Panc1 (cell line): ENCODE measurements around the gene CCN6. TPM values are rescaled to one million over a fixed set of nuclear protein-coding genes. Genes with fewer than 3 reads are reported as not detected.

ENCODE experiments used
- ATAC-seq: fragments of 200-7000 bp; cut with Tn5 transposase; 2 replicates; pipeline ENCODE4 v1.9.1; 2020; ENCODE audit warnings: mild to moderate bottlenecking, moderate library complexity
- BruUV-seq: library from RNA; stranded (reverse); fragments of 400-500 nt; replicated peaks from 2 replicates; lab custom pipeline; 2021; lab: Mats Ljungman, UMichigan
- CTCF ChIA-PET: fragments of 300-600 bp; sonication (Branson Sonifier 250); formaldehyde crosslinking; loops from one replicate; lab custom pipeline; 2022; ENCODE audit warnings: antibody characterized with exemption; lab: Charles Lee
- POLR2A ChIA-PET: fragments of 300-600 bp; sonication (Branson Sonifier 250); formaldehyde crosslinking; loops from one replicate; lab custom pipeline; 2022; ENCODE audit warnings: antibody characterized with exemption; lab: Charles Lee
- DNase-seq: peaks from one replicate; pipeline ENCODE4 v3.0.0-alpha.2; 2010; ENCODE audit warnings: low read depth, low spot score
- H3K27ac ChIP-seq: 2 replicates; pipeline ENCODE4 v1.5.1; 2011; ENCODE audit warnings: mild to moderate bottlenecking, low read length, inconsistent platforms
- H3K27me3 ChIP-seq: fragments of 200-500 bp; sonication (Bioruptor generic); 2 replicates; pipeline ENCODE4 v1.6.0; 2014; ENCODE audit warnings: low read length, inconsistent platforms; ENCODE audit not compliant: control insufficient read depth, insufficient read depth
- H3K36me3 ChIP-seq: fragments of 200-500 bp; sonication (Bioruptor generic); 2 replicates; pipeline ENCODE4 v1.5.1; 2014; ENCODE audit warnings: inconsistent platforms, mild to moderate bottlenecking, low read length, moderate library complexity; ENCODE audit not compliant: control insufficient read depth, insufficient read depth
- H3K4me1 ChIP-seq: 2 replicates; pipeline ENCODE4 v1.5.1; 2011; ENCODE audit warnings: inconsistent platforms, mild to moderate bottlenecking, low read length, moderate library complexity; ENCODE audit not compliant: control insufficient read depth, insufficient read depth
- H3K4me3 ChIP-seq, 2 experiments: 2 replicates each; pipeline ENCODE4 v1.5.1; 2011 to 2012; ENCODE audit warnings: low read depth in 2 of 2, low read length in 2 of 2, mild to moderate bottlenecking in 2 of 2, inconsistent platforms in 1 of 2, moderate library complexity in 1 of 2
- H3K9me3 ChIP-seq: fragments of 200-500 bp; sonication (Bioruptor generic); 2 replicates; pipeline ENCODE4 v1.5.1; 2014; ENCODE audit warnings: low read depth, mild to moderate bottlenecking, inconsistent platforms, low read length, moderate library complexity; ENCODE audit not compliant: control insufficient read depth, insufficient read depth
- CTCF ChIP-seq: fragments of 450-650 bp; IDR thresholded peaks from 2 replicates; pipeline ENCODE4 v1.5.1; 2017; ENCODE audit warnings: mild to moderate bottlenecking
- POLR2AphosphoS5 ChIP-seq: IDR thresholded peaks from 2 replicates; pipeline ENCODE4 v1.6.1; 2012; ENCODE audit warnings: mild to moderate bottlenecking, low read depth, low read length, moderate library complexity
- SIN3A ChIP-seq: IDR thresholded peaks from 2 replicates; pipeline ENCODE4 v1.6.1; 2012; ENCODE audit warnings: low read depth, mild to moderate bottlenecking, low read length, moderate library complexity, borderline replicate concordance; ENCODE audit not compliant: insufficient read depth
- TCF7L2 ChIP-seq: IDR thresholded peaks from 2 replicates; pipeline ENCODE4 v1.6.1; 2011; ENCODE audit warnings: mild to moderate bottlenecking, low read depth, low read length, inconsistent platforms
- in situ Hi-C: cut with HindIII; loops from 2 replicates; pipeline ENCODE4 v1.10.0; 2016; ENCODE audit warnings: low sequenced_read_pairs, low pct_unique_long_range_greater_than_20kb
- intact Hi-C: fragments of 100-400 bp; cut with micrococcal nuclease; formaldehyde crosslinking; loops from one replicate; pipeline ENCODE4 v1.10.0; 2022; ENCODE audit not compliant: unreplicated experiment
- total RNA-seq: library from RNA; stranded (reverse); gene quantifications from one replicate; pipeline ENCODE4 v1.2.1, GENCODE V29; 2021; ENCODE audit not compliant: unreplicated experiment
- TF ChIP-seq, protein P1 (sequence below), 2 experiments: IDR thresholded peaks; 2 replicates each; pipeline ENCODE4 v1.6.1; 2011 to 2012; ENCODE audit warnings: low read depth in 2 of 2, control low read depth in 1 of 2, low read length in 1 of 2, mild to moderate bottlenecking in 1 of 2, moderate library complexity in 1 of 2; ENCODE audit not compliant: insufficient read depth in 1 of 2

The CCN6 gene
- total RNA-seq, 1 experiment from 2014 or later, result 3.0 TPM

GRCh38 chr6:112043032-112044007 lies 10.6 kb upstream of the CCN6 start:
- Histone ChIP-seq H3K4me1 (peaks cover 4% of the 10 kb centered on the region; the same call in 1 of the 2 replicates), H3K27me3 (no peaks in the 10 kb centered on the region), H3K9me3 (no peaks in the 10 kb centered on the region), H3K4me3 (peak overlapping the region; percentile 81 to 83), H3K27ac (peak overlapping the region; percentile 81), H3K36me3 (no peaks in the 10 kb centered on the region)
- ATAC-seq (peak; percentile 95), DNase-seq (peak; percentile 72)
- ChIA-PET POLR2A (interaction anchor here (0.6 to 0.7 kb wide), 2 partner anchors 120 to 746 kb away, joined by 3 to 15 read pairs; no protein-coding TSS in a partner anchor), CTCF (interaction anchor here (0.6 to 1.0 kb wide), 23 partner anchors 11 to 785 kb away, joined by 3 to 27 read pairs (median 5); partner anchors contain the start of gene CCN6)
- BruUV-seq, result no TSS peak
- in situ Hi-C loops (no loop called here), intact Hi-C loops (loop anchor here (1.0 to 10.0 kb wide), 2 partner anchors 333 to 789 kb away; a partner anchor contains a TSS)
- TF ChIP-seq CTCF, result peak; percentile 97
- TF ChIP-seq POLR2AphosphoS5, result no peak
- no peak for TF ChIP-seq TCF7L2
- no peak for TF ChIP-seq SIN3A
- TF ChIP-seq, protein P1, sequence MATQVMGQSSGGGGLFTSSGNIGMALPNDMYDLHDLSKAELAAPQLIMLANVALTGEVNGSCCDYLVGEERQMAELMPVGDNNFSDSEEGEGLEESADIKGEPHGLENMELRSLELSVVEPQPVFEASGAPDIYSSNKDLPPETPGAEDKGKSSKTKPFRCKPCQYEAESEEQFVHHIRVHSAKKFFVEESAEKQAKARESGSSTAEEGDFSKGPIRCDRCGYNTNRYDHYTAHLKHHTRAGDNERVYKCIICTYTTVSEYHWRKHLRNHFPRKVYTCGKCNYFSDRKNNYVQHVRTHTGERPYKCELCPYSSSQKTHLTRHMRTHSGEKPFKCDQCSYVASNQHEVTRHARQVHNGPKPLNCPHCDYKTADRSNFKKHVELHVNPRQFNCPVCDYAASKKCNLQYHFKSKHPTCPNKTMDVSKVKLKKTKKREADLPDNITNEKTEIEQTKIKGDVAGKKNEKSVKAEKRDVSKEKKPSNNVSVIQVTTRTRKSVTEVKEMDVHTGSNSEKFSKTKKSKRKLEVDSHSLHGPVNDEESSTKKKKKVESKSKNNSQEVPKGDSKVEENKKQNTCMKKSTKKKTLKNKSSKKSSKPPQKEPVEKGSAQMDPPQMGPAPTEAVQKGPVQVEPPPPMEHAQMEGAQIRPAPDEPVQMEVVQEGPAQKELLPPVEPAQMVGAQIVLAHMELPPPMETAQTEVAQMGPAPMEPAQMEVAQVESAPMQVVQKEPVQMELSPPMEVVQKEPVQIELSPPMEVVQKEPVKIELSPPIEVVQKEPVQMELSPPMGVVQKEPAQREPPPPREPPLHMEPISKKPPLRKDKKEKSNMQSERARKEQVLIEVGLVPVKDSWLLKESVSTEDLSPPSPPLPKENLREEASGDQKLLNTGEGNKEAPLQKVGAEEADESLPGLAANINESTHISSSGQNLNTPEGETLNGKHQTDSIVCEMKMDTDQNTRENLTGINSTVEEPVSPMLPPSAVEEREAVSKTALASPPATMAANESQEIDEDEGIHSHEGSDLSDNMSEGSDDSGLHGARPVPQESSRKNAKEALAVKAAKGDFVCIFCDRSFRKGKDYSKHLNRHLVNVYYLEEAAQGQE (IDR thresholded peaks at IDR 0.05; ENCODE audit: insufficient read depth in 1 of 2, low read depth in 2 of 2, low read length in 1 of 2), result no peak

DNA sequence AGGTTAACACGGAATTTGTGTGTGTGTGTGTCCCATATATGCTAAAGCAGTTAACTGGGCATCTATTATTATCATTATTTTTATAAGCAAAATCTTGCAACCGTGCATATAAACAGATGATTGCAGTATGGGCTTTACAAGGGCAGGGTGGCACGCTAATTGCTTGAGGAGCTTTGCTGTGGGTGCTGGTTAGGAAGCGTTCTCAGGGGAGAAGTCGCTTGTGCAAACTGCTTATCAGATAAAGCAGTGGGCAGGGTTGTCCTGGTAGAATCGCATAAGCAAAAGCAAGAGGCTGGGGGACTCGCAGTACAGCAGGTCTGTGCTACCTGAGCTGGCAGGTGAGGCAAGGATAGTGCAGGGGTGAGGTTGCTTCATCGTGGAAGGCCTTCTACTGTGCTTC lies 9.7 kb upstream of the CCN6 start:
- intact Hi-C loops (loop anchor here (10.0 kb wide), 1 partner anchor 789 kb away; a partner anchor contains a TSS), in situ Hi-C loops (no loop called here)
- CTCF ChIA-PET, result no interaction called here
- H3K9me3 ChIP-seq, result no peaks in the 10 kb centered on the region
- H3K4me1 ChIP-seq, result no peaks in the 10 kb centered on the region
- no peak for DNase-seq
- no peak for TF ChIP-seq CTCF
- no peak for TF ChIP-seq POLR2AphosphoS5
- no peak for TF ChIP-seq SIN3A
- no peak for TF ChIP-seq TCF7L2
- TF ChIP-seq, protein P1 (IDR thresholded peaks at IDR 0.05; ENCODE audit: insufficient read depth in 1 of 2, low read depth in 2 of 2, low read length in 1 of 2), result no peak
- ATAC-seq, result no peak
- no peak overlapping the region for H3K27ac ChIP-seq
- H3K36me3 ChIP-seq, result no peaks in the 10 kb centered on the region
- no TSS peak for BruUV-seq
- H3K27me3 ChIP-seq, result no peaks in the 10 kb centered on the region
- POLR2A ChIA-PET, result no interaction called here
- H3K4me3 ChIP-seq, result no peak overlapping the region
